Thyroid gland (tissue), 4 donors: ENCODE data around the gene FGF5. TPM values are rescaled to one million over a fixed set of nuclear protein-coding genes. Genes with fewer than 3 reads are reported as not detected.

Experiments
- DNase-seq, 2 donors: peaks; one replicate each; pipeline ENCODE4 v3.0.0-alpha.2; 2019
- H3K27ac ChIP-seq, 3 donors: fragments of 200-600 bp; sonication (generic); 1 replicate in 2 of 3; 2 replicates in 1 of 3; pipeline ENCODE4 v1.5.1; 2016 to 2019; ENCODE audit warnings: mild to moderate bottlenecking in 1 of 3, moderate library complexity in 1 of 3
- H3K27me3 ChIP-seq: fragments of 200-600 bp; sonication (generic); one replicate; pipeline ENCODE4 v1.5.1; 2019
- H3K36me3 ChIP-seq, 2 donors: fragments of 200-600 bp; sonication (generic); one replicate each; pipeline ENCODE4 v1.5.1; 2016 to 2019
- H3K4me1 ChIP-seq, 2 donors: fragments of 200-600 bp; sonication (generic); one replicate each; pipeline ENCODE4 v1.5.1; 2017 to 2019
- H3K4me3 ChIP-seq, 3 donors: fragments of 200-600 bp; sonication (generic); replicated peaks in 1 of 3; 1 replicate in 2 of 3; 2 replicates in 1 of 3; pipeline ENCODE4 v1.5.1; 2016; ENCODE audit warnings: mild to moderate bottlenecking in 1 of 3
- H3K9me3 ChIP-seq: fragments of 200-600 bp; sonication (generic); one replicate; pipeline ENCODE4 v1.5.1; 2017
- POLR2A ChIP-seq, 2 donors: fragments of 450-650 bp; IDR thresholded peaks; one replicate each; pipeline ENCODE4 v1.6.1; 2017; ENCODE audit warnings: antibody characterized with exemption in 2 of 2, mild to moderate bottlenecking in 2 of 2, moderate library complexity in 1 of 2
- WGBS, 2 donors: methylation state at CpG; one replicate each; pipeline ENCODE4 v1.1.5; 2017; 5-methylcytosine and 5-hydroxymethylcytosine counted together
- intact Hi-C: fragments of 100-400 bp; cut with DNase I; formaldehyde crosslinking; loops from one replicate; pipeline ENCODE4 v1.15.1; 2023
- total RNA-seq, 4 donors: library from RNA; depleted of rRNA; stranded (reverse); fragments of >200 nt; gene quantifications; one replicate each; pipeline ENCODE4 v1.2.3, GENCODE V29; 2016
- TF ChIP-seq, protein P1 (sequence below), 6 experiments: fragments of 200-600 bp in 3 of 6; fragments of 450-650 bp in 3 of 6; sonication (generic) in 3 of 6; IDR thresholded peaks; one replicate each; pipeline ENCODE4 v1.5.1; 2016 to 2019; ENCODE audit warnings: antibody characterized with exemption in 6 of 6, mild to moderate bottlenecking in 2 of 6, inconsistent platforms in 1 of 6, moderate library complexity in 1 of 6

Gene FGF5
- total RNA-seq, 4 donors from 2014 or later: not detected

DNA sequence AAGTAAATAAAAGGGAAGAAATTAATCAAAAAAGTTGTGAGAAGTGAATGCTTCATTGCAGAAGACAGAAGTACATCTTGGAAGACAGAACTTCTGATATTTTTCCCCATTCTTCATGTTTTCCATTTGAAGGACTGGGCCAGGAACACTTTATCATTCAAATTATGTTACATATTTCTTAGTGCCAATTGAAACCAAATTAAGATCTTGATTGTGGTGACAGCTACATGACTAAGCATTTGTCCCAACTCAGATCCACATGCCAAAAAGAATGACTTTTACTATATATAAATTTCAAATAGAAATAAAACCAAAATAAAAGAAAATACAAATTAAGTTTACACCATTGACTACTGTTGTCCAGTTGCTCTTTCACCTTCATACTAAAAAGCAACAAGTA is 14.0 kb upstream of the FGF5 start:
- no peaks in the 10 kb centered on the region for H3K27me3 ChIP-seq
- H3K4me3 ChIP-seq: no peak overlapping the region
- TF ChIP-seq, protein P1, sequence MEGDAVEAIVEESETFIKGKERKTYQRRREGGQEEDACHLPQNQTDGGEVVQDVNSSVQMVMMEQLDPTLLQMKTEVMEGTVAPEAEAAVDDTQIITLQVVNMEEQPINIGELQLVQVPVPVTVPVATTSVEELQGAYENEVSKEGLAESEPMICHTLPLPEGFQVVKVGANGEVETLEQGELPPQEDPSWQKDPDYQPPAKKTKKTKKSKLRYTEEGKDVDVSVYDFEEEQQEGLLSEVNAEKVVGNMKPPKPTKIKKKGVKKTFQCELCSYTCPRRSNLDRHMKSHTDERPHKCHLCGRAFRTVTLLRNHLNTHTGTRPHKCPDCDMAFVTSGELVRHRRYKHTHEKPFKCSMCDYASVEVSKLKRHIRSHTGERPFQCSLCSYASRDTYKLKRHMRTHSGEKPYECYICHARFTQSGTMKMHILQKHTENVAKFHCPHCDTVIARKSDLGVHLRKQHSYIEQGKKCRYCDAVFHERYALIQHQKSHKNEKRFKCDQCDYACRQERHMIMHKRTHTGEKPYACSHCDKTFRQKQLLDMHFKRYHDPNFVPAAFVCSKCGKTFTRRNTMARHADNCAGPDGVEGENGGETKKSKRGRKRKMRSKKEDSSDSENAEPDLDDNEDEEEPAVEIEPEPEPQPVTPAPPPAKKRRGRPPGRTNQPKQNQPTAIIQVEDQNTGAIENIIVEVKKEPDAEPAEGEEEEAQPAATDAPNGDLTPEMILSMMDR (IDR thresholded peaks at IDR 0.05): no peak
- no peak for TF ChIP-seq POLR2A (IDR thresholded peaks at IDR 0.05)
- intact Hi-C loops: no loop called here
- no peaks in the 10 kb centered on the region for H3K36me3 ChIP-seq
- H3K27ac ChIP-seq: no peak overlapping the region
- H3K4me1 ChIP-seq: no peaks in the 10 kb centered on the region
- DNase-seq: no peak
- no peaks in the 10 kb centered on the region for H3K9me3 ChIP-seq

DNA sequence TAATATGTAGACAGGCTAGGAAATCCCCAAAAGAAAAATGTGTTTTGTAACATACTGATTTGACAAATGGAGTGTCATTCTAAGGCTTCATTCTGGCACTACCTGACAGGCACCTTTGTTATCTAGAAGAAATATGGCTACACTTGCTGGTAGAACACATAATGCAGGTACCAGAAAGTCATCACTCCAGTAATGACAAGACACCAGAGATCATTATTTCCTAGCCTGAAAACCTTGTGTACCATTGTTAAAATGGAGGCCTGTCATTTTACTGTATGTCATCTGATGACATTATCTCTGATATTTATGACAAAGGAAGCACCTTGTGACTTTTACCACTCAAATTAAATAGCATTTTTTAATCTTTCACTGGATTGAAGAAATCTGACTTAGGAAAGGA is 13.5 kb upstream of the FGF5 start:
- H3K27ac ChIP-seq: no peak overlapping the region
- no peaks in the 10 kb centered on the region for H3K9me3 ChIP-seq
- H3K27me3 ChIP-seq: no peaks in the 10 kb centered on the region
- no peaks in the 10 kb centered on the region for H3K36me3 ChIP-seq
- DNase-seq: no peak
- no peak overlapping the region for H3K4me3 ChIP-seq
- intact Hi-C loops: no loop called here
- no peaks in the 10 kb centered on the region for H3K4me1 ChIP-seq
- no peak for TF ChIP-seq POLR2A (IDR thresholded peaks at IDR 0.05)
- TF ChIP-seq, protein P1 (IDR thresholded peaks at IDR 0.05): no peak

DNA sequence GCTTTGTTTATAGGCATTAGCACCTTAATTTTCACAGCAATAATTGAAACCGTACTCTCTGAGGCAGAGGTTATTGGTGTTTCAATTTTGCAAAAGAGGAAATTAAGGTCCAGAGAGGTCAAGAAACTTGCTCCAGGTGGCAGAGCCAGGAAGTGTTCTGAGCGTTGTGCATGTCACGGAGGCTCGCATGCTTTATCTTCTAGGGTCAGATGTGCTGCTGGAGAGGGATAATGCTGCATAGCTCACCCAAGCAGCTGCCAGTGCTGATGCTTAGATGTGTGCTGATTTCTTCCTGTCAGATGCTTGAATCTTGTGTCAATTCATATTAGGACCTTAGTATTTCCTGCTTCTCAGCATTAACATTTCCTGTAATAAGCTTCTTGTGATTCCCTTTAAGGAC is 13.0 kb upstream of the FGF5 start:
- H3K27ac ChIP-seq: no peak overlapping the region
- no peaks in the 10 kb centered on the region for H3K4me1 ChIP-seq
- no peak overlapping the region for H3K4me3 ChIP-seq
- H3K9me3 ChIP-seq: no peaks in the 10 kb centered on the region
- 53 to 54% methylated on average over 4 of the region's 4 CpGs for WGBS, 2 donors
- intact Hi-C loops: no loop called here
- TF ChIP-seq, protein P1 (IDR thresholded peaks at IDR 0.05): no peak
- no peak for TF ChIP-seq POLR2A (IDR thresholded peaks at IDR 0.05)
- no peaks in the 10 kb centered on the region for H3K27me3 ChIP-seq
- no peak for DNase-seq
- no peaks in the 10 kb centered on the region for H3K36me3 ChIP-seq

DNA sequence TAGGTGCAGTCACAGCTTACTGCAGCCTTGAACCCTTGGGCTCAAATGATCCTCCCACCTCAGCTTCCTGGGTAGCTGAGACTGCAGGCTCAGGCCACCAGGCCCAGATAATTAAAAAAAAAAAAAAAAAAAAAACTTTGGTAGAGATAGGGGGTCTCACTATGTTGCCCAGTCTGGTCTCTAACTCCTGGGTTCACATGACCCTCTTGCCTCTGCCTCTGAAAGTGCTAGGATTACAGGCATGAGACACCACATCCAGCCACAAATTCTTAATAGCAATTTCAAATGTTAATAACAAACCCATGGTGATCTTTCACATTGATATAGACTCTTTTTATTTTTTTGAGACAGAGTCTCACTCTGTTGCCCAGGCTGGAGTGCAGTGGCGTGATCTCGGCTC is 12.3 kb upstream of the FGF5 start:
- intact Hi-C loops: no loop called here
- no peak overlapping the region for H3K4me3 ChIP-seq
- no peaks in the 10 kb centered on the region for H3K4me1 ChIP-seq
- no peaks in the 10 kb centered on the region for H3K9me3 ChIP-seq
- TF ChIP-seq, protein P1 (IDR thresholded peaks at IDR 0.05): no peak
- no peak for TF ChIP-seq POLR2A (IDR thresholded peaks at IDR 0.05)
- DNase-seq: no peak
- H3K27ac ChIP-seq: no peak overlapping the region
- WGBS, 2 donors: 91 to 93% methylated on average over 2 of the region's 2 CpGs
- no peaks in the 10 kb centered on the region for H3K27me3 ChIP-seq
- no peaks in the 10 kb centered on the region for H3K36me3 ChIP-seq

DNA sequence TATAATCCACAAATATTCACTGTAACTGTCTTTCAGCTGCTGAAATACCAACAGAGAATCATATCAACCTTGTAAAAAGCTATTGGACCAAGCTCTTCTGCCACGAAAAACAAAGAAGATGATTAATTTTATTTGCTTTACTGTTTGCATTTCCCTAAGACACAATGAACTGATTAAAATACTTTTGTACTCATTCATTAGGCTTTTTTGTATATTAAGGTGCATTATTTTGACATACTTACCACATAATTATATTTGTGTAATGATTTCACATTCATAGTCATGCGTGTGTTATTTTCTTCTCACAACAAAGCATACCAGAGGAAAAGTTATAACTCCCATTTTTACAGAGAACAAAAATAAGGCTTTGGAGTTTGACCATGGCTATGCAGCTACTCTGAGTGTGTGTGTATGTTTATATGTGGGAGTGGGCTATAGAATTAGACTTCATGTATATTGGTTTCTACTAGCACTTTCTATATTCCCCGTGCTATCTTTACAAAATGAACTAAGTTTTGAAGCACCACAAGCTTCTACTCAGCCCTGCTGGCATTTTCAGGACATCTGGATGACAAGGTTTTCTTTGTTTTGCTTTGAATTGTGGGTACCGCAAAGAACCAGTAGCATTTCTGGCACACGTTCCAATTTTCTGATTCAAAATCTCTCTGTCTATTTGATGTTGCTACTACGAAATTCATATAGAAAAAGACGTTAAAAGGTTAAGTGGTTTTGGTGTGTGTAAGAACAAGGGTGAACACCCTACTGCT is 11.0 kb upstream of the FGF5 start:
- no peaks in the 10 kb centered on the region for H3K27me3 ChIP-seq
- no peaks in the 10 kb centered on the region for H3K36me3 ChIP-seq
- H3K4me3 ChIP-seq: no peak overlapping the region
- no peak for DNase-seq
- H3K9me3 ChIP-seq: no peaks in the 10 kb centered on the region
- H3K27ac ChIP-seq: no peak overlapping the region
- intact Hi-C loops: no loop called here
- no peak for TF ChIP-seq POLR2A (IDR thresholded peaks at IDR 0.05)
- WGBS, 2 donors: 72 to 74% methylated on average over 7 of the region's 7 CpGs
- no peaks in the 10 kb centered on the region for H3K4me1 ChIP-seq
